ENCODE results near the gene SHOC2. TPM values are rescaled to one million over a fixed set of nuclear protein-coding genes. Genes with fewer than 3 reads are reported as not detected.
A peak's percentile ranks its signal among the peaks of the same experiment; 100 is the strongest.

Gene SHOC2
- total and polyA plus RNA-seq, 7 donors, result 20.0 to 45.8 (median 35.4) TPM

DNA sequence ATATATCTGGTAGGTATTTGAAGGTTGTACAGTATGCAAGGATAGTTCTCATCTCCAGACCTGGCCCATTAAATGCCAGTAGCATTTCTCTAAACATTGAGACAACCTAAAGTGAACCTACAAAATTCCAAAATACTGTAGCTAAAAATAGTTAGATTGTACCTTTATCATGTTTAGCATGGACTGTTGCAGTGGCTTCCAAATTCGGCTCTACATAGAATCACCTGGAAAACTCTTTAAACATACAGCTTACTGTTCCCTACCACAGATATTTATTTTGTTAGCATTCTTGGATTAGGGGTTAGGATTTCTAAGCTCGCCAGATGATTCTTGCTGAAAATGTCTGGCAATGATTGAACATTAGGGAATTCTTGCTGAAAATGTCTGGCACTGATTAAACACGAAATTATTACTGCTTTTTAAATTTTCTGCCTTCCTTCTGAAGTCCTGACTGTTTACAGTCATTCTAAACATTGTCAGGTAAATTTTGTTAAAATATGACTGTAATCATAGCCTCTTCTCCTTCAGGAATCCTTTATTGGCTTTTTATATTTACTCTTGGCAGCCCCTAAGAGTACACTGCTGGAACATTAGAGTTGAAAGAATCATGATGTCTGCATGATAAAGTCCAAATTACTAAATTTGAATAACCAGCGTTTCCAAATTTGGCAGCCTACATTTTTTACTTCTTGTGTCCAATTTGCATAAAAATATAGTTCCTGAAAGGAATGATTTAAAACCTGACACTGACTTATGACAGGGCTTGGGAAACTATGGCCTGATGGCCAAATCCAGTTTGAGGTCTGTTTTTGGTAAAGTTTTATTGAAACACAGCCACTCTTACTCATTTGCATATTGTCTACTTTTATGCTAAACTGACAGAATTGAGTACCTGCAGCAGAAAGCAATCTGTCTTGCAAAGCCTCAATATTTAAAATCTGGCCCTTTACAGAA lies 40.3 kb downstream of the SHOC2 start:
- 18 to 37% (median 18%) methylated on average over 4 of the region's 4 CpGs for whole genome bisulfite sequencing, 3 donors
- TF ChIP-seq, protein P1, sequence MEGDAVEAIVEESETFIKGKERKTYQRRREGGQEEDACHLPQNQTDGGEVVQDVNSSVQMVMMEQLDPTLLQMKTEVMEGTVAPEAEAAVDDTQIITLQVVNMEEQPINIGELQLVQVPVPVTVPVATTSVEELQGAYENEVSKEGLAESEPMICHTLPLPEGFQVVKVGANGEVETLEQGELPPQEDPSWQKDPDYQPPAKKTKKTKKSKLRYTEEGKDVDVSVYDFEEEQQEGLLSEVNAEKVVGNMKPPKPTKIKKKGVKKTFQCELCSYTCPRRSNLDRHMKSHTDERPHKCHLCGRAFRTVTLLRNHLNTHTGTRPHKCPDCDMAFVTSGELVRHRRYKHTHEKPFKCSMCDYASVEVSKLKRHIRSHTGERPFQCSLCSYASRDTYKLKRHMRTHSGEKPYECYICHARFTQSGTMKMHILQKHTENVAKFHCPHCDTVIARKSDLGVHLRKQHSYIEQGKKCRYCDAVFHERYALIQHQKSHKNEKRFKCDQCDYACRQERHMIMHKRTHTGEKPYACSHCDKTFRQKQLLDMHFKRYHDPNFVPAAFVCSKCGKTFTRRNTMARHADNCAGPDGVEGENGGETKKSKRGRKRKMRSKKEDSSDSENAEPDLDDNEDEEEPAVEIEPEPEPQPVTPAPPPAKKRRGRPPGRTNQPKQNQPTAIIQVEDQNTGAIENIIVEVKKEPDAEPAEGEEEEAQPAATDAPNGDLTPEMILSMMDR (IDR thresholded peaks at IDR 0.05), result no peak
- Histone ChIP-seq H3K9me3 (no peaks in the 10 kb centered on the region), H3K4me3 (no peak overlapping the region), H3K27me3 (ENCODE audit: insufficient read depth in 3 of 3, low read length in 2 of 3) (no peaks in the 10 kb centered on the region), H3K27ac (no peak overlapping the region), H3K4me1 (peaks cover 26% of the 10 kb centered on the region), H3K36me3 (ENCODE audit: insufficient read depth in 1 of 2, low read depth in 1 of 2) (no peaks in the 10 kb centered on the region)
- intact Hi-C loops (cut with DNase I), result no loop called here
- ATAC-seq, result peak in 1 of 4 donors; percentile 24
- no peak for DNase-seq

DNA sequence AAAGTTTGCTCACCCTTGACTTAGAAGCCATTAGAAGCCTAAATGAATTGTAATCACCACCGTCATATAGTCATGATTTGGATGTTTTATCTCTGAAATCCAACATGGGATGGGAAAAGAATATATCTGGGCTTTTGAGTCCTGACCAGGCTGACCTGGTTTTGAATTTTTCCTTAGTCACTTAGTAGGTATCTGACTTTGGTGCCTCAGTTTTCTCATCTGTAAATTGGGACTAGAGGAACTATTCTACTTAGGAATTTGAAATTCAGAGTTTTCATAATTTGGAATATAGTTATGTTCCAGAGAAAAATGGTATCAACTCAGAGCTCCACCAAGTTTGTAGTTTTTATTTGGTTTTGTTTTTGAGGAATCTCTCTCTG lies 40.9 kb downstream of the SHOC2 start:
- no peaks in the 10 kb centered on the region for H3K36me3 ChIP-seq (ENCODE audit: insufficient read depth in 1 of 2, low read depth in 1 of 2)
- H3K4me1 ChIP-seq, result peaks cover 23% of the 10 kb centered on the region

DNA sequence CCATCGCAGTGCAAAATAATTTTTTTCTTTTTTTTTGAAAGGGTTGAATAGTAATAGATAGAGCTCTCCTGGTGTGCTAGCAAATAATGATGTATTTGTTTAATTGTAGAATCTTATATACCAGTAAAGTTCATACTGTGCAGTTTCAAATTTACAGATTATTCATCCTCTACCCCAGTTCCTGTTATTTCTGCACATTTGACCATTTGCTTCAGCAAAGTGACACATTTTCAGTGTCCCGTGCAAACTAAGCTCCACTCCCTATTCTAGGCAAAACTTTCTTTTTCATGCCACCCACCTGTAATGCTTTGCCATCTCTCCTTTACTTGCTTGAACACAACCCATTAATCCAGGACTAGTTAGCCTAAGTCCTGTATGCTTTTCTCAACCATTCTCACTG lies 43.0 kb downstream of the SHOC2 start:
- TF ChIP-seq, protein P1 (IDR thresholded peaks at IDR 0.05), result no peak
- H3K36me3 ChIP-seq (ENCODE audit: insufficient read depth in 1 of 2, low read depth in 1 of 2), result no peaks in the 10 kb centered on the region
- no peaks in the 10 kb centered on the region for H3K9me3 ChIP-seq
- ATAC-seq (no peak), DNase-seq (no peak)
- H3K27ac ChIP-seq, result no peak overlapping the region
- H3K27me3 ChIP-seq (ENCODE audit: insufficient read depth in 3 of 3, low read length in 2 of 3), result no peaks in the 10 kb centered on the region
- intact Hi-C loops (cut with DNase I), result no loop called here
- 81 to 92% (median 88%) methylated on average over 2 of the region's 2 CpGs for whole genome bisulfite sequencing, 3 donors
- H3K4me3 ChIP-seq, result no peak overlapping the region
- H3K4me1 ChIP-seq, result peaks cover 23% of the 10 kb centered on the region

More for the DNA sequence above, 40.9 kb downstream of the SHOC2 start:
- Histone ChIP-seq H3K4me3 (no peak overlapping the region), H3K27me3 (ENCODE audit: insufficient read depth in 3 of 3, low read length in 2 of 3) (no peaks in the 10 kb centered on the region), H3K9me3 (no peaks in the 10 kb centered on the region), H3K27ac (no peak overlapping the region)
- ATAC-seq (no peak), DNase-seq (no peak)
- TF ChIP-seq, protein P1 (IDR thresholded peaks at IDR 0.05), result no peak
- whole genome bisulfite sequencing, 3 donors, result 39 to 100% (median 97%) methylated on average over 1 of the region's 1 CpG
- intact Hi-C loops (cut with DNase I), result no loop called here

DNA sequence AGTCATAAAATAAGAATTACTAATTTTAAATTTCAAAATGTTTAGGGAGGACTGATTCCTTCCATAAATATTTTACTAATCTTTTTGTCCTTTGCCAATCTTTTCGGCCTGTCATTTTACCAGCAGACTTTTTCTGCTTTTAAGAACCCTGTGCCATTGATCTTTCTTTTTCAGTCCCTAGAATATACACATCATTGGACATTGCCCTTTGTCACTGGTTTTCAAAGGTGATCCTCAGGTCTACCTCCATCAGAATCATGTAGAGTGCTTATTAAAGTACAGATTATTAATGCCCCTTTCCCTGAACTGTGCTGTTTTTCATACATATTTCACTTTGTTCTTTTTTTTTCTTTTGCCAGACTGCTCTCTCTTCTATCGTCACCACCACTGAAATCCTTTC lies 43.8 kb downstream of the SHOC2 start:
- Histone ChIP-seq H3K4me1 (peaks cover 23% of the 10 kb centered on the region), H3K27me3 (ENCODE audit: insufficient read depth in 3 of 3, low read length in 2 of 3) (no peaks in the 10 kb centered on the region), H3K4me3 (no peak overlapping the region), H3K27ac (no peak overlapping the region), H3K9me3 (no peaks in the 10 kb centered on the region), H3K36me3 (ENCODE audit: insufficient read depth in 1 of 2, low read depth in 1 of 2) (no peaks in the 10 kb centered on the region)
- intact Hi-C loops (cut with DNase I), result no loop called here
- TF ChIP-seq, protein P1 (IDR thresholded peaks at IDR 0.05), result no peak
- 80 to 84% (median 80%) methylated on average over 2 of the region's 2 CpGs for WGBS, 3 donors
- no peak for DNase-seq
- ATAC-seq, result no peak
